HG03175 (cell line): ENCODE data around the gene CDK6.

ENCODE experiments used
- ATAC-seq: cut with Tn5 transposase; IDR thresholded peaks from one replicate; pipeline ENCODE4 v1.9.1; 2021; ENCODE audit warnings: mild to moderate bottlenecking, moderate library complexity; ENCODE audit not compliant: unreplicated experiment

The CDK6 gene

DNA sequence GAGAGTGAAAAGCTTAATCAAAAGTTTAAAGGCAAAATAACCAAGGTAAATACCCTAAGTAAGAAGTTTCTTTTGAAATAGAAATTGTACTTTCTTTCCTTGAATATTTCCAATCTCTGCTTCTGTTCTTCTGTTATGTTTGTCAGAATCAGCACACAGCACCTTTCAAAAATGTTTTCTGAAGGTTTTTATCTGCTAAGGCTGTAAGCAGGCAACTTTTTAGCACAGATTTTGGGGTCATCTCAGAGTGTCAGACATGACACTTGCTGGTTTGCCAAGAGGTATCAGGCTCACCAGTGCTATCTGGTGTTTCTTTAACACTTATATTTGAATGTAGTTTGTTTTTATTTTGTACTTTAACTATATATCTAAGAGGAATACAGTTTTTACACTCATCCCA is 94.2 kb downstream of the CDK6 start:
- no peak for ATAC-seq

DNA sequence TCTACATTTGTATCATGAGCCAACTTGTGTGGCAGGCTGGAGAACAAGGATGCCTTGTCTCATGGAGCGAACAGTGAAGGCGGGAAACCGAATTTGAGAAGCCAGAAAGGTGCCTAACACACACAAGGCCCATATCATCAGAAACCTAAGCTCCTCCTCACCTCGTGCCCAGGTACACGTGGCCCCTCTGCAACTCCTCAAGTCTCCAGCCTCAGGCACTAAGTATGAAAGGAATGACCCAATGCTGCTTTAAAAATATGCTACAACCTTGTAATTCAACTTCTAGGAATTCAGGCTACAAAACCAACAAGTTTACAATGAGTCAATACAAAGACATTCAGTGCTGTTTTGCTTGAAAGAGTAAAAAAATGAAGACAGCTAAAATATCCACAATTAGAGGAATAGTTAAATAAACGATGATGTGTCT is 95.7 kb downstream of the CDK6 start:
- ATAC-seq = no peak

DNA sequence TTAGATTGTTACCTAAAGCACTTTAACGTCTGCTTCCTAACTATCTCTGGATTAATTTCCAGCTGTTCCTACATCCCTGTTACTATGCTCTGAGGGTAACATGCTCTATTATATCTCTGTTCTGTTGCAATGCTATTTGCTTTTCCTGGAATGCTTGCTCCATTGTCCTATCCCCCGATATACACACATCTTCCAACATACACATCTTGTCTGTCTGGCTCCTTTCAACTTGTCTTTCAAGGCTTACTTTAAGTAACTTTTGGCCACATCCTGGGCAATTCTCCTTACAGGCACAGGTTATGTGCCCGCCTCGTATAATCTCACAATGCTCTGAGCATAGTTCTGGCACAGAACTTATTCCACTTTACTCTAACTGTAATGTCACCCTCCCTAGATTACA is 96.2 kb downstream of the CDK6 start:
- no peak for ATAC-seq

DNA sequence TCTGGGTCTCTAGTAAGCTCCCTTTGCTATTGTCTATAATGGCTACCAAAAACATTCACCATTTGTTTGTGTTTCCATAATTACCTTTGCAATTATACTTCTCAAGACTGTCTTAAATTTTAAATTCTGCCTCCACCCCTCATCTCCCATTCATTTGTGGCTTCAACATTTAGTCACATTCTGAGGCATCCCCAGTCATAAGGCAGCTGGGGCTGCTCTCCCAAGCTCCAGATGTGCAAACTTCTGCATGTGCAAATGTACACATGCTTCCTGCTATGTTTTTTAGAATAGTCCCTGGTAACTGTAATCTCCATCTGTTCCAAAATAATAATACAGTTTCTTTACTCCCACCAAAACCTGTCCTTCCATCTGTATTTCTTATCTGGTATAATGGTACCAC is 97.3 kb downstream of the CDK6 start:
- no peak for ATAC-seq

DNA sequence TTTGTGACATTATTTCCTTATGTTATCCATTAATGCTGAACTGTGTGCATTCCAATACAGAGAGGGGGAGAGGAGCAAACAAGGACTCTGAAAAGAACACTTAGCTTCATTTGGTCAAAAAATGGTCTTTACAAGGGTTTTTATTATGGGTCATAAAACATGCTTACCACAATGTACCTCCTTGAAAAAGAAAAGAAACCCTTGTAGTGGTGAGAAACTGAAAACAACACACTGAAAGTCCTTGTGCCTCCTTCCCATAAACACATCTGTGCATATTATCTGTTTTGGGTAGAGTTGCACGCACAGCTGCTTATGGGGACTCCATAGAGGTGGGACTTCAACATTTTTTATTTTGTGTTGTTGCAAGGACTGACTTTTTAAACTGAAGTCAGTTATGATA is 98.7 kb downstream of the CDK6 start:
- ATAC-seq = peak; percentile 87

DNA sequence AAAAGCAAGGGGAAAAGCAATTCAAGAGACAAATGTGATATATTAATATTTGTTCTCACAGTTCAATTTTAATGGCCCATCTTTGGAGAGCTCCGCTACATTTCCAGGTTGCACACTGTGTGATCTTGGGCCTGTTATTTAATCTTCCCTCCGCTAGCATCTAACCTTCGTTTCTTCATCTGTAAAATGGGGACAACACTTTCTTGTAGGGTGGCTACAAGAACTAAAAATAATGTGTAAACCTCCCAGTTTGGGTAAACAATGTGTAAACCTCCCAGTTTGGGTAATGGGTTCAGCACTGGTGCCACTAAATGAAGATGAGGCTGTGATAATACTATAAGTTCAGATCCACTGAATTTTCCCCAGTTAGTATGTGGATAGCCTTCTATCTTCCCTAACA is 99.5 kb downstream of the CDK6 start:
- ATAC-seq = no peak

DNA sequence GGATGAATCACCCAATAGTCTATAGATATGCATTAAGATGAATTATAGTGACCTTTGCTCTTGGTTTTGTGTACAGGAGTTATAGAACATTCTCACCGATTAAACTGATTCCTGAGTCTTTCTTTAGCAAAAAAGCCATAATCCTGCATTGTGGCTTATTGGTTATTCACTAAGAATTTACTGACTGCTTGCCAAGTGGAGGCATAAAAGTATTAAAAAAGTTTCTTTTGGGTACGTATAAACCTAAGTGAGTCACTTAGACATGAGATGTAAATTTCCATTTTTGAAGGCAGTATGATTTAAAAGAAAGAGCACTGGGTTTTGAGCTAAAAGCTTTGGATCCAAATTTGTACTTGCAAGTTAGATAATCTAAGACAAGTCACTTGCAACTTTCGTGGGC is 100.7 kb downstream of the CDK6 start:
- ATAC-seq = no peak

DNA sequence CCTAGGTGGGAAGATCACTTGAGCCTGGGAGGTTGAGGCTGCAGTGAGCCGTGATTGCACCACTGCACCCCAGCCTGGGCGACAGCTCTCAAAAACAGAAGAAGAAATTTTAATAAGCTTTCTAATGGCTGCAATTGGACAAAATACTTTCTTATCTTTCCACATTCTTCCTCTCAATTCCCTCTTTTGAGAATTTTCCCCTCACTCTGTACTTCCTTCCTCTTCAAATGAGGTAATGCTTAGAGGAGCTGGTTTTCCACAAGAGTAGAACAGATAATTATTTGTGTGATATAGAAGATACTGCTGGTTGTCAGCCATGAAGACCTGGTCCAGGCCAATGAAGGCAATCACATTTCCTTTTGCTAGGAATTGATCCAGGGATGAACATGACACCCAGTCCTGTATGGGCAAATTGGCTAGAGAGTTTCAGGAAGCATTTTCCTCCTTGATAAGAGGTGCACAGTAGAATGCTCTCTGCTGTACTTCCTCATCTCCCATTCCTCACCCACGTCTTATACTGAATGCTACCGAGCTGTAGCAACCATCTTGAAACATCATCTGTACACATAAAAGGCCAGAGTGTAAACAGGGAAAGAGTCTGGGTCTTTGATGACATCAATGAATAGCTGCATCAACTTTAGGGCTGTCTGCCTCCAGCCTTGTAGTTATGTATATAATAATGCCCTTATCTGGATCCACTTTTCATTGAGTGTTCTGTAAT is 103.9 kb downstream of the CDK6 start:
- ATAC-seq = no peak

DNA sequence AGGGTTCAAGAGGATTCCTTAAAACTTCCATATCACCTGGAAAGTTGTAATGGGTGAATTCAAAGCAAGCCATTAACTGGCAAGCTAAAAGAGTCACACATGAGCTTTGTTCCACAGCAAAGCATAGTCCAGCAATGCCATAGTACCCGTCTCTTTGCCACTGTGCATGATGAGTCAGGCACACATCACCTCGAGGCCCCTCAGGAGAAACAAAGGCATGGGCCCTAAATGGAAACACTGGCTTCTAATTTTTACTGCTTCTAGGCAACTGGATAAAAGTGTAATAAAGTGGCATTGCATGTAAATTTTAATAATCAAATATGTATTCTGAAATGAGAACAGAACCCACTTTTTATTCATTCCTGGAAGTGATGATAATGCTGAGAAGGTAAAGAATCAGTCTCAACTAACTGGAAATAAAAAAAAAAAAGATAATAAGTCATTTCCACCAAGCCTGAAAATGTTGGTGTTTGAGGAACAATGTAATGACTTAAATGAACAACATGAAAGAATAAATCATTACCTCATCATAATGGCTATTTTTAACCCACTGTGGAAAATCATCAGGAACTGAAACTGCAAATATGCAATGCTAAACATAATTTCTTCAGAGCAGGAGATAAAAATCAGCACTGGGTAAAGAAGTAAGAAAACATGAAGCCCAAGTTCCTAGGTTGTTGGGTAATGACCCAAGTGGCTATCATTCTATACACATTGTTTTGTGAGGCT is 104.9 kb downstream of the CDK6 start:
- no peak for ATAC-seq

DNA sequence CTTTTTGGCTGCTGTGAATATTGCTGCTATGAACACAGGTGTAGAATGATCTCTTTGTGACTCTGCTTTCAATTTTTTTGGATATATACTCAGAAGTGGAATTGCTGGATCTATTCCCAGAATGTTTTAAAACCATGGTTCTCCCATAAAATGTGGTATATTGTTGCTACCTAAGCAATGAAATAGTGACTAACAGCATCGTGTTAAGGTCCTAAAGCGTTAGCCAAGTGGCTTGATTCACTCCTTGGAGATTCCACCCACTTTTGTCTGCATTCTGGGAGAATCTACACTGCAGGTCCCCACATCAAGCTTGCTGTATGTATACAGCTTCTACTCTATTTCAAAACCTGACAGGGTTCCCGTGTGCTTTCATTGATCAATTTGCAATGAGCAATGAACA is 105.6 kb downstream of the CDK6 start:
- ATAC-seq = no peak

DNA sequence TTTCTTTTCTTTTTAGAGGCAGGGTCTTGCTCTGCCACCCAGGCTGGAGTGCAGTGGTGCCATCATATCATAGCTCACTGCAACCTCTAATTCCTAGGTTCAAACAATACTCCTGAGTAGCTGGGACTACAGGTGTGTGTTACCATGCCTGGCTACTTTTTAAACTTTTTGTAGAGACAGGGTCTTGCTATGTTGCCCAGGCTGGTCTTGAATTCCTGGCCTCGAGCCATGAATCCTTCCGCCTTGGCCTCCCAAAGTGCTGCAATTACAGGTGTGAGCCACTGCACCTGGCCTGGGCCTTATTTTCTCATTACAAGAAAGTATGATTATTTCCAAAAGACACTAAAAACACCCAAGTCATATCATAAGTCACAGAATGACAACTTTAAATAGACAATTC is 106.6 kb downstream of the CDK6 start:
- no peak for ATAC-seq

DNA sequence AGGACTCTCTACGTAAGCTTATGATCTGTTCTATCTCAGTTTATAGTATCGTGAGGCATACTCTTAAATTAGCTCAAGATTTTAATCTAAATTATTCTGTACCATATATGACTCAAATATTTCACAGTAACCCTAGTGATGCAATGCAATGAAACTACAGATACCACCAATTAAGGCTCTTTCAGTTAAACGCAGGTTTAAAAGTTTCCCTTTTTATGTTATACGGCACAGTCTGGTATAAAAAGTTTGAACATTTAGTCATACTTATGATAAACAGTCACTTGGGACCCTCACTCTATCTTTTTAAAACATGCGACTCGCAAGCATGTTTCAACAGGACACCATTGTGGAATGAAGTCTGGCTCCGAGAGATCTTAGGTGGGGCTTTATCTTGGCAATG is 107.2 kb downstream of the CDK6 start:
- no peak for ATAC-seq

DNA sequence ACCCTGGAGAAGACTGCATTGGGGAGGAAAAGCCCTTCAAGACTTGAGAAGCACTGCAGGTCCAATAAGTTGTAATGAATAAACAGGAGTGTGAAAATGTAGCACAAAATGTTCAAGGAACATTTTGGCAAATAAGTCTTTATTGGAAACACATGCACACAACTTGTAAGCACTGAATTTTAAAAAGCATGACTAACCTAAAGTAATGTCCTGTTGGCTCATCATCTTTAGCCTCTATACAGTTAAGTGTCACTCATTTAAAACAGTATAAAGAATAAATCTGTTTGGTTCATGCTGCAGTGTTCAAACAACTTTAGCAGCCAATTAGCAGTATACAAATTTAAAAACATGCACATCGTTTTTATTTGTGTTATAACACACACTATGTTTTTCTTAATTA is 108.6 kb downstream of the CDK6 start:
- no peak for ATAC-seq

DNA sequence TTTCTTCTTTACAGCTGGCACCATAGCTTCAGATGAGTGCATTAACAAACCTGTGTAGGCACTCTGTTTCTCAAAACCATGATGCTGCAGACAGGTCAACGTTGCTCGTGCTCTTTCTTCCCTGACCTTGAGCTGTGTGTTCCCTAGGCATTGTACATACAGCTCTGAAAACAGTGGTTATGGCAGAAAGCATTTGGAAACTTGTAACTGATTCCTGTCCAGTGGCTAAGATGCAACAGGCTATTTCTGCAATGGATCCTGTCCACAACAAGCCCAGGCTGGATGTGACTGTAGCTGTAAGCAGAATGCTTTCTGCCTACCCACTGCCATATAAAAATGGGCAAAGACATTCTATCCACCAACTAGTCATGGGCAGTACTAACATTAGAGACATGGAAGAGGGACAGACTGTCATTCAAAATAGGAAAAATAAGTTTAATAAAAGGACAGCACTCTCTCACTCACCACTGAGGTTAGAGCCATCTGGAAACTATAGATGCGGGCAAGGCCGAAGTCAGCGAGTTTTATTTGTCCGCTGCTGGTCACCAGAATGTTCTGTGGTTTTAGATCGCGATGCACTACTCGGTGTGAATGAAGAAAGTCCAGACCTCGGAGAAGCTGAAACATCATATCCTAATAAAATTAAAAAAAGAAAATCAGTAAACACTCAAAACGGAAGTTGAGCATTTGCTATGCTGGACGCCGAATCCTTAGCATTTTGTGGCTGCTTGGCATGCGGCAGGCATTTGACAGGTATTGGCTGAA is 111.0 kb downstream of the CDK6 start:
- no peak for ATAC-seq

DNA sequence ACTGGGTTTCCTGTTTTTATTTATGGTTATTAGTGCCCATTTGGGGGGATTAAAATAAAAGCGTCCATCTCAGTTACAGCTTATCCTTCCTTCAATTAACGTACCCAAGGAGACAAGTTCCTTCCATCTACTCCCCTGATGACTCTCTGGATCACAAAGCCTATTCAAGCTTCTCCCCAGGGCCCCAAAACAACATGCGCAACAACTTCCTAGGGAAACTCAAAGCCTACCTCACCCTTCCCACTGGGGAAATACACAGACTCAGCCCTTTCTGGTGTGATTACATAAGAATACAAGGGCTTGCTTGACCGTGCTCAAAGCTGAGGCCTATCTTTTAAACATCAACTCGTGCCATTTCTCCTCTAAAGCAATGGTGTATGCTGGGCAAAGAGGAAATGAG is 112.4 kb downstream of the CDK6 start:
- no peak for ATAC-seq

DNA sequence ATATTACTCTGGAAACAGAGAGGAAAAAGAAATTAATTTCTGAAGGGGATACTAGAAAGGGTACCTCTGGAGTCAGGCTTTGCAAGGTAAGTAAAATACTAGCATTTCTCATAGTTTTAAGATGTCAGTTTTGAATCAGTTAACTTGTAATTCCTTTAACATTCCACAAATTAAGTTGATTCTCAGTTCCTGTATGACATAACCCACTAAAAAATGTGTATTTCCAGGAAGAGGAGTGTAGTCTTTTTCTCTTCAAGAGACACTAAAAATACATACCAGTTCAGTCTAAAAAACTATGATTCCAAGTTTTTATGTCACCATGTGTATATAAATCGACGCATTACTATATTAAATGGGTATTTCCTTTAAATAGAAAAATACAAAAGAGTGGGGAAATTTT is 113.2 kb downstream of the CDK6 start:
- no peak for ATAC-seq

DNA sequence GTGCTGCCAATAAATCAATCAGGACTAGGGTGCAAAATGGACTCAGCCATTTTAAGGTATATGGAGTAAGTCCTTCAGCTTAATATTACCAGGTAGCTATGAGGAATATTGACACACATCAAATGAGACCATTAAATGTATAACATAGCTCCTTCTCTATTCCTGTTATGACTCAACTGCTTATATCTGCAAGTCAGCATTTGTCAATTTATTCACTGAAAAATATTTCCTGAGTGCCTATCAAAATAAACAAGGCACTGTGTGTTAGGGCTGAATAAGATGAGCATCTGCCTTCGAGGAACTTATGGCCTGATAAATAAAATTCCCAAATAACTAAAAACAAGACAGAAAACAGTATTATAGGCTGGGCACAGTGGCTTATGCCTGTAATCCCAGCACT is 113.8 kb downstream of the CDK6 start:
- ATAC-seq = no peak

DNA sequence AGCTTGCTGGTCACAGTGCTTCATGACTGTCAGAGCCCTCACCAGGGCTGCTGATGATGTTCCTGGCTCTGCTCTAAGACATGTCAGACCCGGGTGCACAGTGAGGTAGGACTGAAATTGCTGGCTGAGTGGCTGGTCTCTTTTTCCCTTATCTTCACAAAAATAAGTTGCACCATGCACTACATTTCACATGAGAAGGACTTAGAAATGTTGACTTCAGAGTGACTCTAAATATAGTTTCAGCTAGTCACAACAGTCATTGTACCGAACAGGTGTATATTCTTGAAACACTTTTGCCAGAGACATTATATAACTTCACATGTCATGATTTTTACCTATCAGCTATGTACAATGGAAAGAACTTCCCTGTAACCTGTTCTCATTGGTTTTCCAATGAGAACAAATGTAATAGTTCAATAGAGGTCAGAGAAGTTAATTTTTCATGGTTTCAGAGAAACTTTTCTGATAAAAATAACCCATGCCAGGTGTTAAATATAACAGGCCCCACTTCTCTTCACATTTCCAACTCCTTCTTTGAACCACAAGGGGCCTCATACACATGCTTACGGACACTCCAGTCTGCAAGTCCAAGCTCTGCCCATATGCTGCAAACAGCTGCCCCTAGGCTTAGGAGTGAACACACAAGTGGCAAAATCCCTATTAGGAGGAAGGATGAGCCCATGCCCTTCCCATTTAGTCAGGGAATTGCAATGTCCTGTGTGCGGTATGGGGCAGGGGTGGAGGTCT is 115.6 kb downstream of the CDK6 start:
- ATAC-seq = peak; percentile 51

DNA sequence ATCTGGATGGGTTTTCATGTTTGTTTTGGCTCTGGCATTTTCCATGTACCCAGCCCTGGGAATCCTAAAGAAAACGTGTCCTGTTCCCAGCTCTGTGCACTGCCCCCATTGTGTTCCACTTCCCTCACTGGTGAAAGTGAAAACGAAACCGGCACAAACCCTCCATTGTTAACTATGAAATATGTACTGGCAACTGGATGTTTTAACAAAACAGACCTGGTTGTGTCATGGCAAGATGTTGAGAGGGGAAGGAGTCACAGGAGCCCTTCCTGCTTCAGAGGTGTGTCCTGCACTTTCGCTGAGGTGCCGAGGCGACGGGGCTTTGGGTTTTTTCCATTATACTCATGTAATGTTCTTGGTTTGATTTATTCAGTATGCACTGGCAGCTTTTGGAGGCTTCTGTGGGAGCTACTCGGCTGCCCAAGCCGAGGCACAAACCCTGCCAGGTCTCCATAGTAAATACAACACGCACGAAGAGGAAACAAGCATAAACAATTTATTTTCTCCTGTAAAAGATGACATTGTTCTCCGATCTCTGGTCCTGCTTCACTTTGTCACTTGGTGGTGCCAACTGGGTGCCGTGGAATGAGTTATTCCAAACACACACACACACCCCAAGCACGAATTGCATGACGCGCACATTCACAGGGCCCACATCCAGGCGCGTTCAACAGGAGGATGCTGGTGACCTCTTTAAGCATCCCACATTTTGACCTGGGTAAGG is 118.2 kb downstream of the CDK6 start:
- ATAC-seq = peak; percentile 81

DNA sequence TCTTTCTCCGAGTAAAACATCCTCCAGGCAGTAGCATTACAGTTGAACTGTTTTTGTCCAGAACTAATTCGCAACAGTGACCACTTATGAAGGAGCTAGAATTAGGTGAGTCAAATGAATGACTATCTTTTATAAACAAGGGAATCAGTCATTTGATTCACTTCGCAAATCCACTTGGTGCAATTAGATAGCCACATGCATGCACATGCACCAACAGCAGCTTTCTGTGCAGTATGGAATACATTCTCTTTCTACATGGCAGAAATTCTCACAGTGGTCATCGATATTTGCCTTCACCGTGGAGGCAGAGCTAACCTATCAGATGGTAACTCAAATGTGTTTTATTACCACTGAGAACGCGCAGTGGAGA is 118.8 kb downstream of the CDK6 start:
- peak; percentile 13 for ATAC-seq
